GM10248 (cell line): ENCODE measurements around the gene BBS2.

Source experiments
- CTCF ChIA-PET: fragments of 300-600 bp; sonication (Branson Sonifier 250); formaldehyde crosslinking; extraction: SDS; loops from one replicate; lab custom pipeline; 2021; ENCODE audit warnings: antibody characterized with exemption; lab: Yijun Ruan, JAX
- POLR2A ChIA-PET: fragments of 350-650 bp; sonication (Branson Sonifier 250); formaldehyde crosslinking; extraction: SDS; loops from one replicate; lab custom pipeline; 2020; ENCODE audit warnings: antibody characterized with exemption; lab: Yijun Ruan, JAX
- DNase-seq: peaks from one replicate; pipeline ENCODE4 v3.0.0; 2012; ENCODE audit errors: extremely low spot score
- TF ChIP-seq, protein P1 (sequence below): IDR thresholded peaks from 2 replicates; pipeline ENCODE4 v1.5.1; 2012; ENCODE audit warnings: mild to moderate bottlenecking, low read depth; ENCODE audit errors: extremely low read depth, missing control alignments, control extremely low read depth

Gene BBS2

DNA sequence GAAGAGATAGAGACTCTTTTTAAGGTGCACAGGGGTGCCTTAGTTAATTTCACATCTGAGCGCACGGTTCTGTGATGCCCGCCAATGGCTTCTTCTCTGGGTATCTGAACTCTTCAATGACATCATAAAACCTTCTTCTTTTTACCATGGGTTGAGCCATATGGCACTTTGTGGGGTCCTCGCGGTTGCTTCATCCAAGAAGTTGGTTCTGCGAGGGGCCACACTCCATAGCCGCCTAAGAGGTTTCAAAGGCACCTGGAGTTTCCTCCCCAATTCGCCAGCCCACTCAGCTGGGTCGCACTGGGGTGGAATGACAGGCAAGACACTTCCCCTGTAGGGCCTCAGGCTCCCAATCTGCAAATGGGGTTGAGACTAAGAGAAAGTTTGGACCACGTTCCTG lies 34.6 kb upstream of the BBS2 start:
- DNase-seq, result no peak
- TF ChIP-seq, protein P1, sequence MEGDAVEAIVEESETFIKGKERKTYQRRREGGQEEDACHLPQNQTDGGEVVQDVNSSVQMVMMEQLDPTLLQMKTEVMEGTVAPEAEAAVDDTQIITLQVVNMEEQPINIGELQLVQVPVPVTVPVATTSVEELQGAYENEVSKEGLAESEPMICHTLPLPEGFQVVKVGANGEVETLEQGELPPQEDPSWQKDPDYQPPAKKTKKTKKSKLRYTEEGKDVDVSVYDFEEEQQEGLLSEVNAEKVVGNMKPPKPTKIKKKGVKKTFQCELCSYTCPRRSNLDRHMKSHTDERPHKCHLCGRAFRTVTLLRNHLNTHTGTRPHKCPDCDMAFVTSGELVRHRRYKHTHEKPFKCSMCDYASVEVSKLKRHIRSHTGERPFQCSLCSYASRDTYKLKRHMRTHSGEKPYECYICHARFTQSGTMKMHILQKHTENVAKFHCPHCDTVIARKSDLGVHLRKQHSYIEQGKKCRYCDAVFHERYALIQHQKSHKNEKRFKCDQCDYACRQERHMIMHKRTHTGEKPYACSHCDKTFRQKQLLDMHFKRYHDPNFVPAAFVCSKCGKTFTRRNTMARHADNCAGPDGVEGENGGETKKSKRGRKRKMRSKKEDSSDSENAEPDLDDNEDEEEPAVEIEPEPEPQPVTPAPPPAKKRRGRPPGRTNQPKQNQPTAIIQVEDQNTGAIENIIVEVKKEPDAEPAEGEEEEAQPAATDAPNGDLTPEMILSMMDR, result no peak
- ChIA-PET CTCF (no interaction called here), POLR2A (no interaction called here)

DNA sequence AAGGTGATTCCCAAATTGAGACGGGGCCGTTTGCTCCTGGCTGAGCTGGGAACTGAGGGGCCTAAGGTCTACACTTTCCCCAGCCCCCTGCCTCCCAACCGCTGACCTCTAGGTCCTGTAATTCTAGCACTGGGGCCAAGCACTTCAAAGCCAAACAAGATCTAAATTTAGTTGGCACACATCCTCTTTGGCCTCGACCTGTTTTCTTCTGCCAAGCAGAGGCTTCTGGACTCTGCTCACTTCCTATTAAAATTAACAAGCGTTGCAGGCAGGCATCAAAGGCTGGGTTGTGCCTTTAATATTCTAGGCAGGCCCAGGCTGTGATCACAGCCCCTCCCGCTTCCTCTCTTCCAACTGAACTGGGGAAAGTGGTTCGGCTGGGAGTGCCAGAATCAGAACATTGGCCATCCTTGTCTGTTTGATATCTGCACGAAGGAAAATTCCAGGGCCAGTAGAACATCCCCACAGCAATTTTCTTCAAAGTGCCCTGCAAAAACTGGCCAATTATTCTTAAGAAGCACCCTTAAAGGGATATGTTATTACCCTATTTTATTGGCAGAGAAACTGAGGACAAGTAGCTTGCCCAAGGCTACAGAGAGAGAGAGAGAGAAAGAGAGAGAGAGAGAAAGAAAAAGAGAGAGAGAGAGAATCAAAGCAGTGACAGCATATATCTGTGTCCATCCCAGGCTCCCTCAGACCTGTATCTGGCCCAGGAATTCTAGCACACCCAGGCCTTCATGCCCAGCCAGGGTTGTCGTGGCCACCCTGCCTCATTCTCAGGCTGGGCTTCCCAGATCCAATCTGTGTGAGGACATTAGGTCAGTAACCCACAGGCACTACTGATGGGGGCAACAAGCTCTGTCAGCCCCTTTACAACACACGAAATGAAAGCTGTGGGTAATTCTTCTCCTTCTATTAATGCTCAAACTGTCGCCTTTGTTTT lies 32.2 kb upstream of the BBS2 start:
- POLR2A ChIA-PET, result no interaction called here
- CTCF ChIA-PET, result interaction anchor here (1.8 kb wide), 1 partner anchor 24 kb away, joined by 4 read pairs; no protein-coding TSS in a partner anchor
- no peak for DNase-seq
- TF ChIP-seq, protein P1, result no peak

DNA sequence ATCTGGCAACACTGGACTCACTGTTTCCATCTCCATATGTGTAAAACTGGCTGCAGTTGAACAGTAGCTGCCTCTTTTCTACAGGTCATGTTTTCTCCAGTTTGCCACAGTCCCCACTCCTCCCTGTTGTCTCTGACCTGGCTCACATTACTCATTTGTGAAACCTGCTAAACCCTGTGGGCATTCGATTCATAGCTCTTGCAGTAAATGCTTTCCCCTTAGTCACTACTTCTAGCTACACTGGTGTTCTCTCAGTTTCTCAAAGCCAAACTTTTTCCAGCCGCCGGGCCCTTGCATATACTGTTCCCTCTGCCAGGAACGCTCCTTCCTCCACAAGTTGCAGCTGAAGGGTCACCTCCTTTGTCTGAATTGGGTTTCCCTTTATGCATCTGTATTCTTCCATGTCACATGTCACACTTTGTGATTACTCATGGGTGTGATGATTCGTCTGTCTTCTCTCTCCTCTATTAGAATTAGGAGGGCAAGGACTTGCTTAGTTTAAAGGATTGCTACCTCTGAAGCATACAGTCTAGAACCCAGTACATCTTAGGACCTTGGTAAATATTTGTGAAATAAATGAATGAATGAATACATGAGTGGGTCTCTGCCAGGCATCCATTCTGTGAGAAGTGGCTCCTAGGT lies 30.0 kb upstream of the BBS2 start:
- no peak for DNase-seq
- ChIA-PET POLR2A (no interaction called here), CTCF (interaction anchor here (2.3 kb wide), 1 partner anchor 27 kb away, joined by 6 read pairs; no protein-coding TSS in a partner anchor)
- TF ChIP-seq, protein P1, result no peak

DNA sequence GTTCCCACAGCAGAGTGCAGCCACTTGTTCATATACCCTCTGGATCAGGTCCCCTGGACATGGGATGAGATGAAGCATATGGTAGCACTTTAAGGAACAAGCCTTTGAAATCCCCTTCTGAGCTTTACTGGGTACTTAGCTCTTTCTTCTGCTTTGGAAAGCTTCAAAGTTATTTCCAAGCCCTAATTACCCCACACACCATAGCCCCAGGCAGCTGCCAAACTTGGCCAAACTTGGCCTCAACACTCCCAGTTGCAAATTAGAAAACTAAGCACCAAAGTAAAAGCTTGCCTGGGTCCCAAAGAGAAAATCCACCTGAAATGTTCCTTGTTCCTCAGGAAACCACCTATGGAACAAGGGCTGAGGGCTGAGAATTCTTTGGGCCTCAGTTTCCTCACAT lies 29.3 kb upstream of the BBS2 start:
- ChIA-PET POLR2A (no interaction called here), CTCF (interaction anchor here (2.3 kb wide), 1 partner anchor 28 kb away, joined by 6 read pairs; no protein-coding TSS in a partner anchor)
- no peak for DNase-seq

DNA sequence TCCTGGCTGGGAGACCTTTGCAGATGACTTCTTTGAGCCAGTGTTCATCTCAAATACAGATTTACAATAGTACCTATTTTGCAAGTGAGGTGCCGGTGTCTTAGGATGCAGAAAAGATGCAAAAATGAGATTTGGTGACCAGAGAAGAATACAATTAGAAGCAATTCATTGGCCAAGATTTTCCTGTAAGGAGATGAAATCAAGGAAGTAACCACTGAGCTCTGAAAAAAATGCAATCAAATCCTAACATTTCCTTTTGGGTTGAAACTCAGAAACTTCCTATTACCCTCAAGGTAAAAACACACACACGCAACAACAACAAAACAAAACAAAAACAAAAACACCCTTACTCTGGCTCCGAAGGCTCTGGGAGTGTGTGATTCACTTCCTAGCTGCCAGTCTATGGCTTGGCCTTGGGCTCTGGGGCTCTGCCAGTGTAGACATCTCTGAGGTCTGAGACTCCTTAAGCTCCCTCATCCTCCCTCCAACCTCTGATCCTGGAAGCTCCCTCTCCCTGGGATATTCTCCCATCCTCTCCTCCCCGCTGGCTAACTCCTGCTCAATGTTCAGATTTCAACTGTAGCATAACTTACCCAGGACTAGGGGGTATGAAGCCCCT lies 28.2 kb upstream of the BBS2 start:
- TF ChIP-seq, protein P1, result no peak
- ChIA-PET CTCF (interaction anchor here (0.9 to 1.3 kb wide), 3 partner anchors 14 to 95 kb away, joined by 3 to 4 read pairs (median 3); no protein-coding TSS in a partner anchor), POLR2A (no interaction called here)
- DNase-seq, result no peak

More for the DNA sequence above, 29.3 kb upstream of the BBS2 start:
- TF ChIP-seq, protein P1, result no peak
